Smooth muscle cell (in vitro differentiated cells): ENCODE results near the gene BHLHE23. TPM values are rescaled to one million over a fixed set of nuclear protein-coding genes. Genes with fewer than 3 reads are reported as not detected.

Experiments used
- DNase-seq: peaks from one replicate; lab custom pipeline; 2025; ENCODE audit not compliant: unreplicated experiment; lab: John Stamatoyannopoulos, UW
- H2AFZ ChIP-seq: fragments of 200-600 bp; sonication (generic); 2 replicates; pipeline ENCODE4 v1.6.0; 2016; ENCODE audit warnings: antibody characterized with exemption, low read depth, mild to moderate bottlenecking
- H3F3A ChIP-seq: fragments of 200-600 bp; sonication (generic); 2 replicates; pipeline ENCODE4 v1.6.0; 2017; ENCODE audit warnings: antibody characterized with exemption, low read depth
- H3K27ac ChIP-seq: fragments of 200-600 bp; sonication (generic); 2 replicates; pipeline ENCODE4 v1.5.1; 2016; ENCODE audit warnings: low read depth, mild to moderate bottlenecking
- H3K27me3 ChIP-seq: fragments of 200-600 bp; sonication (generic); 2 replicates; pipeline ENCODE4 v1.6.1; 2016; ENCODE audit warnings: low read depth, mild to moderate bottlenecking
- H3K36me3 ChIP-seq: fragments of 200-600 bp; sonication (generic); 2 replicates; pipeline ENCODE4 v1.5.1; 2016; ENCODE audit warnings: low read depth
- H3K4me1 ChIP-seq: fragments of 200-600 bp; sonication (generic); 2 replicates; pipeline ENCODE4 v1.5.1; 2016; ENCODE audit warnings: low read depth
- H3K4me2 ChIP-seq: fragments of 200-600 bp; sonication (generic); 2 replicates; pipeline ENCODE4 v1.6.0; 2016; ENCODE audit warnings: mild to moderate bottlenecking
- H3K4me3 ChIP-seq: fragments of 200-600 bp; sonication (generic); 2 replicates; pipeline ENCODE4 v1.5.1; 2016; ENCODE audit warnings: mild to moderate bottlenecking
- H3K79me2 ChIP-seq: fragments of 200-600 bp; sonication (generic); 2 replicates; pipeline ENCODE4 v1.6.0; 2016; ENCODE audit warnings: low read depth, mild to moderate bottlenecking
- H3K9ac ChIP-seq: fragments of 200-600 bp; sonication (generic); 2 replicates; pipeline ENCODE4 v1.6.0; 2016; ENCODE audit warnings: low read depth
- H3K9me3 ChIP-seq: fragments of 200-600 bp; sonication (generic); replicated peaks from 2 replicates; pipeline ENCODE4 v1.5.1; 2016; ENCODE audit warnings: low read depth
- H4K20me1 ChIP-seq: fragments of 200-600 bp; sonication (generic); 2 replicates; pipeline ENCODE4 v1.6.0; 2016; ENCODE audit warnings: low read depth
- CTCF ChIP-seq: fragments of 200-600 bp; sonication (generic); IDR thresholded peaks from 2 replicates; pipeline ENCODE4 v1.5.1; 2017; ENCODE audit warnings: borderline replicate concordance, mild to moderate bottlenecking, antibody characterized with exemption; ENCODE audit not compliant: insufficient read depth, poor library complexity, severe bottlenecking
- WGBS: methylation state at CpG from one replicate; pipeline ENCODE4 v1.1.7; 2016; ENCODE audit warnings: low lambda C conversion rate; 5-methylcytosine and 5-hydroxymethylcytosine counted together
- polyA plus RNA-seq: library from polyadenylated mRNA; unstranded; fragments of >200 nt; fragmentation: Nextera tagmentation; extraction: Ambion mirVana; gene quantifications from 2 replicates; pipeline ENCODE4 v1.2.1, GENCODE V29; 2016
- total RNA-seq: library from RNA; depleted of rRNA; stranded (reverse); fragments of >200 nt; gene quantifications from 2 replicates; pipeline ENCODE4 v1.2.3, GENCODE V29; 2014

The BHLHE23 gene
- total and polyA plus RNA-seq, 2 experiments from 2014 or later: not detected

DNA sequence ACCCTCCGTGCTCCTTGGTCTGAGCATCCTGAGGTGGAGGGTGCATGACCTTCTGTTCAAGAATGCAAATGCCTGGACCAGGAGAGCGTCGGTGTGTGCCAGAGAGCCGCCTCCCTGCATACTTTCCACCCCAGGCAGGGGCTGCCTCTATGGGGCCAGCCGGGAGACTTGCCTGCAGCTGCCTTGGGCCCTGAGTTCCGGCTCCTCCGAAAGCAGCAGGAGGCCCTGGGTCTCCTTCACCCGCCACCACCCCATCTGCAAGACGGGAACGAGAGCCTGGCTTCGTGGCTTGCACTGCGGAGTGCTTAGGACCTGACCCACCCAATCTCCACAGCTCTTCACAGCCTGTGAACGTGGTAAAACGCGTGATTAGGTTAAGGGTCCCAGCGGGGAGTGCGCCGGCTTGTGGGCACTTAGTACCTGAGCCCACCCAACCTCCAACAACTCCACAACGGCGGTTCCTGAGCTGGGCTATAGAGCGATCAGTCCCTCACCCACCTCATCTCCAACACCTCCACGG is 16.4 kb downstream of the BHLHE23 start:
- H2AFZ ChIP-seq: no peak overlapping the region
- no peaks in the 10 kb centered on the region for H3K9me3 ChIP-seq
- H3K36me3 ChIP-seq: no peaks in the 10 kb centered on the region
- no peak overlapping the region for H3K9ac ChIP-seq
- no peak overlapping the region for H3K27ac ChIP-seq
- WGBS: 83% methylated on average over 22 of the region's 22 CpGs
- no peaks in the 10 kb centered on the region for H3K79me2 ChIP-seq
- DNase-seq: no peak
- no peak overlapping the region for H3K4me2 ChIP-seq
- no peaks in the 10 kb centered on the region for H3K4me1 ChIP-seq
- no peak overlapping the region for H3K4me3 ChIP-seq
- no peaks in the 10 kb centered on the region for H3F3A ChIP-seq
- peaks cover 26% of the 10 kb centered on the region for H3K27me3 ChIP-seq
- no peaks in the 10 kb centered on the region for H4K20me1 ChIP-seq
- TF ChIP-seq CTCF: no peak

DNA sequence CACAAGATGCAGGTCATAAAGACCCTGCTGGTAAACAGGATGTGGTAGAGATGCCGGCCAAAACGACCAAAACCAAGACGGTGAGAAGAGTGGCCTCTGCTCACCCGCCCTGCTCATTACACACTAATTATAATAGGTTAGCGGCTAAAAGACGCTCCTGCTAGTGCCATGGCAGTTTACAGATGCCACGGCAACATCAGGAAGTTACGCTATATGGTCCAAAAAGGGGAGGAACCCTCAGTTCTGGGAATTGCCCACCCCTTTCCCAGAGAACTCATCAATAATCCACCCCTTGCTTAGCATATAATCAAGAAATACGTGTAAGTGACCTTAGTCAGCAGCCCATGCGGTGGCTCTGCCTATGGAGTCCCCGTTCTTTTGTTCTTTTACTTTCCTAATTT is 17.6 kb downstream of the BHLHE23 start:
- H3K4me1 ChIP-seq: no peaks in the 10 kb centered on the region
- no peaks in the 10 kb centered on the region for H3F3A ChIP-seq
- 82% methylated on average over 11 of the region's 11 CpGs for WGBS
- no peaks in the 10 kb centered on the region for H3K79me2 ChIP-seq
- no peak overlapping the region for H3K4me3 ChIP-seq
- TF ChIP-seq CTCF: no peak
- H2AFZ ChIP-seq: no peak overlapping the region
- H3K4me2 ChIP-seq: no peak overlapping the region
- H3K9me3 ChIP-seq: no peaks in the 10 kb centered on the region
- H3K9ac ChIP-seq: no peak overlapping the region
- no peaks in the 10 kb centered on the region for H3K36me3 ChIP-seq
- peaks cover 26% of the 10 kb centered on the region for H3K27me3 ChIP-seq
- no peak for DNase-seq
- no peak overlapping the region for H3K27ac ChIP-seq
- no peaks in the 10 kb centered on the region for H4K20me1 ChIP-seq

- H3K9ac ChIP-seq: no peak overlapping the region
- H3K4me1 ChIP-seq: no peaks in the 10 kb centered on the region
- no peaks in the 10 kb centered on the region for H3K9me3 ChIP-seq
- WGBS: 68% methylated on average over 10 of the region's 10 CpGs
- no peak overlapping the region for H3K4me3 ChIP-seq
- H3F3A ChIP-seq: no peaks in the 10 kb centered on the region
- peaks cover 26% of the 10 kb centered on the region for H3K27me3 ChIP-seq
- no peak overlapping the region for H2AFZ ChIP-seq
- H3K36me3 ChIP-seq: no peaks in the 10 kb centered on the region
- H3K79me2 ChIP-seq: no peaks in the 10 kb centered on the region
- no peak overlapping the region for H3K4me2 ChIP-seq
- no peak for DNase-seq
- no peak overlapping the region for H3K27ac ChIP-seq
- H4K20me1 ChIP-seq: no peaks in the 10 kb centered on the region
- TF ChIP-seq CTCF: no peak
Observed at GRCh38 chr20:62987114-62987513, 19.6 kb downstream of the BHLHE23 start.

- no peaks in the 10 kb centered on the region for H3K9me3 ChIP-seq
- no peaks in the 10 kb centered on the region for H3K4me1 ChIP-seq
- H3K36me3 ChIP-seq: no peaks in the 10 kb centered on the region
- no peaks in the 10 kb centered on the region for H3F3A ChIP-seq
- no peak for TF ChIP-seq CTCF
- no peak overlapping the region for H3K9ac ChIP-seq
- no peak overlapping the region for H3K4me2 ChIP-seq
- no peak for DNase-seq
- no peak overlapping the region for H3K4me3 ChIP-seq
- no peaks in the 10 kb centered on the region for H3K79me2 ChIP-seq
- no peak overlapping the region for H2AFZ ChIP-seq
- WGBS: 79% methylated on average over 2 of the region's 6 CpGs
- peaks cover 22% of the 10 kb centered on the region for H3K27me3 ChIP-seq
- no peak overlapping the region for H3K27ac ChIP-seq
- no peaks in the 10 kb centered on the region for H4K20me1 ChIP-seq
Observed at GRCh38 chr20:62986257-62986800, 20.4 kb downstream of the BHLHE23 start.
